Activated CD8-positive, alpha-beta memory T cell treated with anti-CD3 and anti-CD28 coated beads for 24 hours (primary cell): ENCODE measurements around the gene C11orf16.
A peak's percentile ranks its signal among the peaks of the same experiment; 100 is the strongest.
"Not testable (repeated sequence)": the region's sequence is repeated elsewhere in the genome, so short reads cannot be mapped to it uniquely, and the experiment has no call there.

ENCODE experiments used
- DNase-seq: peaks from one replicate; pipeline ENCODE4 v3.0.0-alpha.2; 2020

The C11orf16 gene

GRCh38 chr11:8935789-8936188, 3.0 kb upstream of the C11orf16 start:
- not testable (repeated sequence) for DNase-seq

- no peak for DNase-seq
Measured at GRCh38 chr11:8934742-8935488, 2.2 kb upstream of the C11orf16 start.

GRCh38 chr11:8933931-8934330, 1.2 kb upstream of the C11orf16 start:
- no peak for DNase-seq

GRCh38 chr11:8930456-8931175, 2.1 kb downstream of the C11orf16 start:
- no peak for DNase-seq

GRCh38 chr11:8928981-8929615, 3.6 kb downstream of the C11orf16 start:
- DNase-seq, result no peak

- no peak for DNase-seq
Measured at GRCh38 chr11:8928205-8928604, 4.5 kb downstream of the C11orf16 start.

GRCh38 chr11:8927233-8927632, 5.5 kb downstream of the C11orf16 start:
- DNase-seq, result no peak

- DNase-seq, result no peak
Measured at GRCh38 chr11:8926236-8926635, 6.5 kb downstream of the C11orf16 start.

GRCh38 chr11:8925711-8926110, 7.0 kb downstream of the C11orf16 start:
- no peak for DNase-seq

- DNase-seq, result no peak
Measured at GRCh38 chr11:8922691-8923090, 10.1 kb downstream of the C11orf16 start.

- DNase-seq, result no peak
Measured at GRCh38 chr11:8917157-8917825, 15.5 kb downstream of the C11orf16 start.

GRCh38 chr11:8914661-8915018, 18.1 kb downstream of the C11orf16 start:
- no peak for DNase-seq

- peak; percentile 73 for DNase-seq
Measured at GRCh38 chr11:8913961-8914660, 18.6 kb downstream of the C11orf16 start.

- peak; percentile 92 for DNase-seq
Measured at GRCh38 chr11:8911029-8911823, 21.5 kb downstream of the C11orf16 start, which contains the start of gene AKIP1. Gene AKIP1 (plus strand): TSS chr11:8911189. CDS start chr11:8911450, 261 bp downstream.

- DNase-seq, result no peak
Measured at GRCh38 chr11:8910649-8911026, 22.1 kb downstream of the C11orf16 start.

GRCh38 chr11:8908099-8908498, 24.6 kb downstream of the C11orf16 start:
- DNase-seq, result no peak

- no peak for DNase-seq
Measured at GRCh38 chr11:8907116-8907515, 25.6 kb downstream of the C11orf16 start.

- no peak for DNase-seq
Measured at GRCh38 chr11:8905528-8906165, 27.1 kb downstream of the C11orf16 start.

GRCh38 chr11:8899119-8899753, 33.5 kb downstream of the C11orf16 start:
- DNase-seq, result no peak

- DNase-seq, result not testable (repeated sequence)
Measured at GRCh38 chr11:8891185-8891584, 41.6 kb downstream of the C11orf16 start.

GRCh38 chr11:8886322-8886721, 46.4 kb downstream of the C11orf16 start:
- no peak for DNase-seq
